CD8-positive, alpha-beta memory T cell (primary cell): ENCODE results near the gene GFPT2. TPM values are rescaled to one million over a fixed set of nuclear protein-coding genes. Genes with fewer than 3 reads are reported as not detected.

Experiments used
- CTCF ChIA-PET: fragments of 350-600 bp; sonication (Branson Sonifier 250); formaldehyde crosslinking; loops from one replicate; lab custom pipeline; 2021; ENCODE audit warnings: antibody characterized with exemption; lab: Charles Lee
- POLR2A ChIA-PET: fragments of 350-600 bp; sonication (Branson Sonifier 250); formaldehyde crosslinking; loops from one replicate; lab custom pipeline; 2021; ENCODE audit warnings: antibody characterized with exemption; lab: Charles Lee
- DNase-seq, 5 donors: peaks; one replicate each; pipeline versions ENCODE4 v3.0.0 to v3.0.0-alpha.2; 2020 to 2022; ENCODE audit warnings: mixed read lengths in 1 of 5
- H3K27ac ChIP-seq: one replicate; pipeline ENCODE4 v1.7.0; 2013; ENCODE audit warnings: low read depth, mild to moderate bottlenecking, low read length, moderate library complexity
- H3K27me3 ChIP-seq: 2 replicates; pipeline ENCODE4 v1.7.0; 2013; ENCODE audit warnings: low read length, mild to moderate bottlenecking; ENCODE audit not compliant: insufficient read depth, poor library complexity, severe bottlenecking
- H3K36me3 ChIP-seq: 2 replicates; pipeline ENCODE4 v1.7.0; 2013; ENCODE audit warnings: mild to moderate bottlenecking, low read length, moderate library complexity; ENCODE audit not compliant: insufficient read depth
- H3K4me1 ChIP-seq: 2 replicates; pipeline ENCODE4 v1.7.0; 2013; ENCODE audit warnings: mild to moderate bottlenecking, low read length, moderate library complexity; ENCODE audit not compliant: insufficient read depth
- H3K4me3 ChIP-seq: 2 replicates; pipeline ENCODE4 v1.7.0; 2013; ENCODE audit warnings: mild to moderate bottlenecking, low read length
- H3K9me3 ChIP-seq: 2 replicates; pipeline ENCODE4 v1.7.0; 2013; ENCODE audit warnings: mild to moderate bottlenecking, low read length
- H3K27ac Mint-ChIP-seq, 8 donors: one replicate each; pipeline ENCODE4 v1.8.0; 2020 to 2021; ENCODE audit warnings: mixed read lengths in 8 of 8, mild to moderate bottlenecking in 6 of 8, inconsistent platforms in 3 of 8, moderate library complexity in 3 of 8
- H3K27me3 Mint-ChIP-seq, 2 donors: one replicate each; pipeline ENCODE4 v1.8.0; 2020 to 2021; ENCODE audit warnings: mixed read lengths in 2 of 2, mild to moderate bottlenecking in 1 of 2, moderate library complexity in 1 of 2
- H3K36me3 Mint-ChIP-seq, 3 donors: one replicate each; pipeline ENCODE4 v1.8.0; 2020 to 2021; ENCODE audit warnings: mixed read lengths in 3 of 3, inconsistent platforms in 1 of 3, mild to moderate bottlenecking in 1 of 3
- H3K4me1 Mint-ChIP-seq, 3 donors: one replicate each; pipeline ENCODE4 v1.8.0; 2020 to 2021; ENCODE audit warnings: mixed read lengths in 3 of 3, inconsistent platforms in 1 of 3, mild to moderate bottlenecking in 1 of 3
- H3K4me3 Mint-ChIP-seq, 7 donors: one replicate each; pipeline ENCODE4 v1.8.0; 2020 to 2021; ENCODE audit warnings: mixed read lengths in 7 of 7, mild to moderate bottlenecking in 6 of 7, moderate library complexity in 4 of 7, inconsistent platforms in 2 of 7
- H3K9me3 Mint-ChIP-seq, 5 donors: one replicate each; pipeline ENCODE4 v1.8.0; 2020 to 2022; ENCODE audit warnings: mixed read lengths in 5 of 5, mild to moderate bottlenecking in 3 of 5, moderate library complexity in 2 of 5, inconsistent platforms in 1 of 5
- polyA plus RNA-seq: library from polyadenylated mRNA; unstranded; fragments of 300-500 nt; fragmentation: Illumina TruSeq; gene quantifications from one replicate; pipeline ENCODE4 v1.2.3, GENCODE V29; 2021
- total RNA-seq, 2 experiments: library from RNA; stranded (reverse); gene quantifications; one replicate each; pipeline ENCODE4 v1.2.3, GENCODE V29; 2021

The GFPT2 gene
- total and polyA plus RNA-seq, 3 experiments from 2014 or later, result 0.41 to 1.9 (median 1.7) TPM

- no peaks in the 10 kb centered on the region for H3K9me3 Mint-ChIP-seq
- CTCF ChIA-PET, result no interaction called here
- H3K36me3 Mint-ChIP-seq, result peaks cover 0 to 2% (median 1%) of the 10 kb centered on the region in 3 donors
- peaks cover 1 to 4% (median 3%) of the 10 kb centered on the region in 3 donors for H3K4me1 Mint-ChIP-seq
- Histone ChIP-seq H3K27ac (no peak overlapping the region), H3K9me3 (no peaks in the 10 kb centered on the region), H3K4me1 (no peaks in the 10 kb centered on the region), H3K4me3 (no peak overlapping the region), H3K36me3 (no peaks in the 10 kb centered on the region), H3K27me3 (no peaks in the 10 kb centered on the region)
- no peak overlapping the region for H3K27ac Mint-ChIP-seq
- peaks cover 11 to 17% of the 10 kb centered on the region in 2 donors for H3K27me3 Mint-ChIP-seq
- DNase-seq, result no peak
- no peak overlapping the region for H3K4me3 Mint-ChIP-seq
- POLR2A ChIA-PET, result no interaction called here
These were observed 20.3 kb downstream of the GFPT2 start for GRCh38 chr5:180332861-180333260.

- DNase-seq, result no peak
- Mint-ChIP-seq H3K4me1 (peaks cover 1 to 4% (median 3%) of the 10 kb centered on the region in 3 donors), H3K4me3 (no peak overlapping the region), H3K27me3 (peaks cover 11 to 17% of the 10 kb centered on the region in 2 donors), H3K9me3 (no peaks in the 10 kb centered on the region), H3K27ac (no peak overlapping the region), H3K36me3 (peaks cover 0 to 2% (median 1%) of the 10 kb centered on the region in 3 donors)
- CTCF ChIA-PET, result no interaction called here
- Histone ChIP-seq H3K36me3 (no peaks in the 10 kb centered on the region), H3K4me3 (no peak overlapping the region), H3K9me3 (no peaks in the 10 kb centered on the region), H3K27ac (no peak overlapping the region), H3K4me1 (no peaks in the 10 kb centered on the region), H3K27me3 (no peaks in the 10 kb centered on the region)
- POLR2A ChIA-PET, result no interaction called here
These were observed 21.1 kb downstream of the GFPT2 start for GRCh38 chr5:180332051-180332517.

GRCh38 chr5:180331647-180331950 lies 21.5 kb downstream of the GFPT2 start:
- H3K27me3 ChIP-seq, result no peaks in the 10 kb centered on the region
- CTCF ChIA-PET, result interaction anchor here (1.4 kb wide), 2 partner anchors 15 to 38 kb away, joined by 3 read pairs; no protein-coding TSS in a partner anchor
- peak overlapping the region in 2 of 8 donors; percentile 66 to 89 for H3K27ac Mint-ChIP-seq
- peaks cover 11 to 17% of the 10 kb centered on the region in 2 donors for H3K27me3 Mint-ChIP-seq
- no peak overlapping the region for H3K4me3 Mint-ChIP-seq
- no peaks in the 10 kb centered on the region for H3K36me3 ChIP-seq
- H3K27ac ChIP-seq, result no peak overlapping the region
- no peak for DNase-seq
- no peaks in the 10 kb centered on the region for H3K9me3 Mint-ChIP-seq
- POLR2A ChIA-PET, result no interaction called here
- H3K4me3 ChIP-seq, result no peak overlapping the region
- peaks cover 0 to 2% (median 1%) of the 10 kb centered on the region in 3 donors for H3K36me3 Mint-ChIP-seq
- H3K9me3 ChIP-seq, result no peaks in the 10 kb centered on the region
- peaks cover 1 to 4% (median 3%) of the 10 kb centered on the region in 3 donors for H3K4me1 Mint-ChIP-seq
- H3K4me1 ChIP-seq, result no peaks in the 10 kb centered on the region

- Mint-ChIP-seq H3K36me3 (peaks cover 0 to 2% (median 1%) of the 10 kb centered on the region in 3 donors), H3K4me3 (no peak overlapping the region), H3K27me3 (peaks cover 14 to 17% of the 10 kb centered on the region in 2 donors), H3K27ac (peak overlapping the region in 2 of 8 donors; percentile 66 to 89), H3K9me3 (no peaks in the 10 kb centered on the region), H3K4me1 (peaks cover 1 to 4% (median 3%) of the 10 kb centered on the region in 3 donors)
- no peak for DNase-seq
- H3K9me3 ChIP-seq, result no peaks in the 10 kb centered on the region
- H3K27ac ChIP-seq, result no peak overlapping the region
- no peaks in the 10 kb centered on the region for H3K4me1 ChIP-seq
- no peaks in the 10 kb centered on the region for H3K36me3 ChIP-seq
- H3K27me3 ChIP-seq, result no peaks in the 10 kb centered on the region
- ChIA-PET CTCF (interaction anchor here (1.4 kb wide), 2 partner anchors 15 to 37 kb away, joined by 3 read pairs; no protein-coding TSS in a partner anchor), POLR2A (no interaction called here)
- no peak overlapping the region for H3K4me3 ChIP-seq
These were observed 22.1 kb downstream of the GFPT2 start for GRCh38 chr5:180330810-180331646.

GRCh38 chr5:180330270-180330648 lies 22.9 kb downstream of the GFPT2 start:
- Mint-ChIP-seq H3K36me3 (peaks cover 0 to 2% (median 1%) of the 10 kb centered on the region in 3 donors), H3K4me1 (peaks cover 1 to 4% (median 3%) of the 10 kb centered on the region in 3 donors), H3K9me3 (no peaks in the 10 kb centered on the region), H3K4me3 (no peak overlapping the region), H3K27ac (peak overlapping the region in 1 of 8 donors; percentile 77), H3K27me3 (peaks cover 14 to 17% of the 10 kb centered on the region in 2 donors)
- no peaks in the 10 kb centered on the region for H3K9me3 ChIP-seq
- H3K4me3 ChIP-seq, result no peak overlapping the region
- no peaks in the 10 kb centered on the region for H3K27me3 ChIP-seq
- H3K27ac ChIP-seq, result no peak overlapping the region
- ChIA-PET CTCF (interaction anchor here (0.7 to 2.6 kb wide), 4 partner anchors 14 to 36 kb away, joined by 3 to 45 read pairs (median 3); no protein-coding TSS in a partner anchor), POLR2A (no interaction called here)
- H3K36me3 ChIP-seq, result no peaks in the 10 kb centered on the region
- H3K4me1 ChIP-seq, result no peaks in the 10 kb centered on the region
- no peak for DNase-seq

- H3K27ac Mint-ChIP-seq, result peak overlapping the region in 1 of 8 donors; percentile 77
- peaks cover 1 to 4% (median 3%) of the 10 kb centered on the region in 3 donors for H3K4me1 Mint-ChIP-seq
- H3K4me1 ChIP-seq, result no peaks in the 10 kb centered on the region
- ChIA-PET POLR2A (no interaction called here), CTCF (interaction anchor here (0.7 to 2.6 kb wide), 13 partner anchors 8 to 143 kb away, joined by 3 to 45 read pairs (median 4); no protein-coding TSS in a partner anchor)
- H3K9me3 ChIP-seq, result no peaks in the 10 kb centered on the region
- H3K36me3 Mint-ChIP-seq, result peaks cover 0 to 2% (median 1%) of the 10 kb centered on the region in 3 donors
- H3K27ac ChIP-seq, result no peak overlapping the region
- peaks cover 13 to 17% of the 10 kb centered on the region in 2 donors for H3K27me3 Mint-ChIP-seq
- H3K4me3 ChIP-seq, result no peak overlapping the region
- H3K36me3 ChIP-seq, result no peaks in the 10 kb centered on the region
- H3K4me3 Mint-ChIP-seq, result no peak overlapping the region
- no peaks in the 10 kb centered on the region for H3K9me3 Mint-ChIP-seq
- DNase-seq, result no peak
- no peaks in the 10 kb centered on the region for H3K27me3 ChIP-seq
These were observed 23.4 kb downstream of the GFPT2 start for GRCh38 chr5:180329606-180330269.

GRCh38 chr5:180329138-180329435 lies 24.0 kb downstream of the GFPT2 start:
- Histone ChIP-seq H3K4me3 (no peak overlapping the region), H3K27me3 (no peaks in the 10 kb centered on the region), H3K9me3 (no peaks in the 10 kb centered on the region), H3K4me1 (no peaks in the 10 kb centered on the region), H3K27ac (no peak overlapping the region), H3K36me3 (no peaks in the 10 kb centered on the region)
- H3K36me3 Mint-ChIP-seq, result peaks cover 0 to 2% (median 1%) of the 10 kb centered on the region in 3 donors
- no peak for DNase-seq
- ChIA-PET POLR2A (interaction anchor here (0.6 to 1.4 kb wide), 2 partner anchors 23 to 35 kb away, joined by 3 to 8 read pairs; no protein-coding TSS in a partner anchor), CTCF (interaction anchor here (0.6 to 2.6 kb wide), 28 partner anchors 9 to 203 kb away, joined by 3 to 45 read pairs (median 4); no protein-coding TSS in a partner anchor)
- H3K9me3 Mint-ChIP-seq, result no peaks in the 10 kb centered on the region
- peaks cover 1 to 4% (median 3%) of the 10 kb centered on the region in 3 donors for H3K4me1 Mint-ChIP-seq
- no peak overlapping the region for H3K4me3 Mint-ChIP-seq
- no peak overlapping the region for H3K27ac Mint-ChIP-seq
- peaks cover 8 to 14% of the 10 kb centered on the region in 2 donors for H3K27me3 Mint-ChIP-seq
